WI38 (cell line): ENCODE results near the gene BSN.

Experiments used
- H3K4me3 ChIP-seq: 2 replicates; pipeline ENCODE4 v1.5.1; 2011; ENCODE audit warnings: low read depth, mild to moderate bottlenecking, control low read depth, low read length
- TF ChIP-seq, protein P1 (sequence below): IDR thresholded peaks from 2 replicates; pipeline ENCODE4 v1.5.1; 2012; ENCODE audit warnings: low read depth, mild to moderate bottlenecking, control low read depth, low read length

Gene BSN

DNA sequence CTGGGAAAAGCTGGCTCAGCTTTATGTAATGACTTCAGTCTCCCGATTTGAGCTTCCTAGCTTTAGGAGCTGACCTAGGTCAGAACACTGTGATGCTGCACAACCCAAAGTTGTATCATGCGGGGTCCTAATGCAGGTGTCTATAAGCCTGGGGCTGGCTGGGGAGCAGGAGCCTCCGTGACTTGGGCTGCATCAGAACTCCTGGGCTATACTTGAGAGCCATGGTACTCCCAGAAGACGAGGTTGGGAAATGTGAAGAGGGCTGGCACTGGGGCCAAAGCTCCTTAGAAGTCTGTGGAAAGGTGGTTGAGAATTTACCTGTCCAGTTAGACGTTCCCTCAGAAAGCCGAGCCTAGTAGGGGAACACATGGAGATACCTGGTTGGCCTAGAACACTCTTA is 57.0 kb downstream of the BSN start:
- TF ChIP-seq, protein P1, sequence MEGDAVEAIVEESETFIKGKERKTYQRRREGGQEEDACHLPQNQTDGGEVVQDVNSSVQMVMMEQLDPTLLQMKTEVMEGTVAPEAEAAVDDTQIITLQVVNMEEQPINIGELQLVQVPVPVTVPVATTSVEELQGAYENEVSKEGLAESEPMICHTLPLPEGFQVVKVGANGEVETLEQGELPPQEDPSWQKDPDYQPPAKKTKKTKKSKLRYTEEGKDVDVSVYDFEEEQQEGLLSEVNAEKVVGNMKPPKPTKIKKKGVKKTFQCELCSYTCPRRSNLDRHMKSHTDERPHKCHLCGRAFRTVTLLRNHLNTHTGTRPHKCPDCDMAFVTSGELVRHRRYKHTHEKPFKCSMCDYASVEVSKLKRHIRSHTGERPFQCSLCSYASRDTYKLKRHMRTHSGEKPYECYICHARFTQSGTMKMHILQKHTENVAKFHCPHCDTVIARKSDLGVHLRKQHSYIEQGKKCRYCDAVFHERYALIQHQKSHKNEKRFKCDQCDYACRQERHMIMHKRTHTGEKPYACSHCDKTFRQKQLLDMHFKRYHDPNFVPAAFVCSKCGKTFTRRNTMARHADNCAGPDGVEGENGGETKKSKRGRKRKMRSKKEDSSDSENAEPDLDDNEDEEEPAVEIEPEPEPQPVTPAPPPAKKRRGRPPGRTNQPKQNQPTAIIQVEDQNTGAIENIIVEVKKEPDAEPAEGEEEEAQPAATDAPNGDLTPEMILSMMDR: no peak
- no peak overlapping the region for H3K4me3 ChIP-seq

DNA sequence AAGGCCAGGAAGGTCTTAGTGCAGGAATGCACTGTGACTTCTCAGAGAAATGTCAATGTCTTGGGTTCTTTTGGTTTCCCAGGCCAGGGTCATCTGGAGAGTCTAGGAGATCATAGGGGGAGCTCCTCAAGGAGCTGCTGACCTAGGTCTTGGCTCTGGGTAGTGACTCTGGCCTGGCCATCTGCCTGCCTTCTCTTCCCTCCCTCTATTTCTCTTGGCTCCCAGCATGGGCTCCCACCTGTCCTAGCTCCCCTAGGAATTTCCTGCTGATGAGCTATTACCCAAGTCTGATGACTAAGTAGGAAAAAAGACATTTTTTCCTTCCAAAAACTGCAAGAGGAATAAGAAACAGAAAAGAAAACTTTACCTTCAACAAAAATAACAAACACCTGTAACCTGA is 57.4 kb downstream of the BSN start:
- no peak overlapping the region for H3K4me3 ChIP-seq
- TF ChIP-seq, protein P1: no peak

DNA sequence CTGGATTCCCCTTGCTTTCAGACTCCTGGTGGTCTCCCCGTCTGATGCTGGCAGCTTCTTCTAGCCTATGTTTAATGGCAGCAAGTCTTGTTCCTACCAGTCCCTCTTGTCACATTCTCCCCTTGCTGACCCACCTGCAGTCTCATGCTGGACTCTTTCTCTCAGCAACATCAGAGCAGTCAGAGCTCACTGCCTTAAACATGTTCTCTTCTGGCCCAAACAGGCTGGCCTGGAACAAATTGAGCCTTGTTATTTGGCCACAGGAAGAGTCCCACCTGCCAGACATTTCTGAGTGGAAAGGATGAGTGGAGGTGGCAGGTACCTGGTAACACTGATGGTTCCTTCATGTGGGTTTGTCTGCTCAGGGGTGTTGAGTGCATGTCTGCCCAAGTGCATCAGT is 60.7 kb downstream of the BSN start:
- TF ChIP-seq, protein P1: no peak
- no peak overlapping the region for H3K4me3 ChIP-seq

DNA sequence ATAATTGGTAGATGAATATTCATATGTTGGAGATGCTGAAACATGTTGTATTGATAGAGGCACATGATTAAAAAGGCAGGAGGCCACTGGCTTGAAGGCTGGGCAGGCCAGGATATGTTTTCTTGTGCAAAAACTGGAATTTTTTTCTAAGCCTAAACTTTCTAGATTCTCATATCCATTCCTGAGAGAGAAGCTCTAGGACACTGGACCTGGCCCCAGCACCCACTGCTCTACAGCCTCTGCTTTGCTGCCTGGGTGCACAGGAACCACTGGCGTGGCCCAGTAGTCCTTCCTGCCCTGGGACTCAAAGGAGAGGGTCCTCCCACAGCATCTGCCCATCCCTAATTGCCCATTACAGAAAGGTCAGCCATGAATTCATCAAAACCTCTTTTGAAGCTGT is 61.8 kb downstream of the BSN start:
- TF ChIP-seq, protein P1: no peak
- H3K4me3 ChIP-seq: no peak overlapping the region

DNA sequence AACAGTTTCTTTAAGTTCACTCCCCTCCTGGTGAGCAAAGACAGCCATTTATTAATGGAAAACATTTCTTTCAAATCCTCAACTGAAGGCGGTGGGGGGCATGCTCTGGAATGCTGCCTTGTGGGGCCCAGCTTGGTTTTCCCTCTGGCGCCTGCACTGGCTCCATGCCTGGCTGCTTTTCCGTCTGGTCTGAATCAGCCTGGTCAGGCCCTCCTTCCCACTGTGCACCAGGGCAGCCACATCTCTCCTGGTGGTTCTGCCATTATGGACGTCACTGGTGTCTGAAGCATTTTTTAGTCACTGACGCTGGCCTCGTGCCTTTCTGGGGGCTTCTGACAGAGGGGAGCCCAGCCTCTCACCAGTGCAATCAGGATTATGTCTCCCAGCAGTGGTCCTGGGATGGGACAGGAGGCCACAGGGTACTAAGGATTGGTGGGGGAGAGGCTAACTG is 62.2 kb downstream of the BSN start:
- TF ChIP-seq, protein P1: no peak
- H3K4me3 ChIP-seq: no peak overlapping the region

DNA sequence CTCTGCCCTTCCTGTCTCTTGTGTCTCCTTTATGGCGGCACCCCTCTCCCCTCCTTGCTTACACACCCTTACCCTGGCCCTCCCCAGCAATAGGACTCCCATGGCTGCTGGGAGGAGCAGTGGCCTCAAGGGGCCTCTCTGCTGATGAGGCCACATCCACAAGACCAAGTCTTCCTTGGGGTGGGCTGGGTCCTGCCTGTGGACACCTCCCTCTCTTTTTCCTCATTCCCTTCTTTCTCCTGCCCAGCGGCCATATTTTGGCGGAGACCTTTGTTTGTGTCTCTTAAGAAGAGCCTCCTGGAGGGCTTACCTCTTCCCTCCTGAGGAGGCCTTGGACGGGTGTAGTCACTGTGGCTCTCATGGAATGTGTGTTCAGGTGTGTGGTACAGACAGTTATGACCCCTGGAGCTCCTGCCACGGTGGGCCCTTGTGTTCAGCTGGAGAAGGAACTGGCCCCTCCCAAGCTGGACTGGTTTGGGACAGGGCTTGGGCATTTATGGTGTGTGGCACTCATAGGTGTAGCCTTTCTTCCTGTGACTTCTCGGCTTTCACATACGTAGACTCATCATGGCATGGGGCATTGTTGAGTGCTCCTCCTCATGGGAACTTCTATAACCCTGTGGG is 63.2 kb downstream of the BSN start:
- H3K4me3 ChIP-seq: no peak overlapping the region
- TF ChIP-seq, protein P1: no peak

DNA sequence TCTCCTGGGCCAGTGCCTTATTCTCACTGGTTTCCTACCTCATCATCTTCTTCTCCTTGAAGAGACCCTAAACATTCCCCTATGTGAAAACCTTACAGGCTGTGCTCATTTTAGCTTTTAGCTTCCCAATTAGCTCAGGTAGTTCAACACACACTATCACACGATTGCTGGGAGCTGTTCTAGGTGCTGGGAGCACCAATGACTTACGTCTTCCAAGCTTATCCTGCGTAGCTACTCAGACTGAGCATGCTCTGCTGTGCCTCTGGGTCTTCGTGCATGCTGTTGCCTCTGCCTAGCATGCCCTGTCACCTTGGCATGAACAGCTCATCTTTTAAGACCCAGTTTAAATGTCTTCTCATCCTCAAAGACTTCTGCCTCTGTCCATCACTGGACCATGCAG is 64.1 kb downstream of the BSN start:
- TF ChIP-seq, protein P1: no peak

More for the DNA sequence above, 64.1 kb downstream of the BSN start:
- no peak overlapping the region for H3K4me3 ChIP-seq
